NT2/D1 (cell line): ENCODE data around the gene RHOB.

Experiments
- DNase-seq: peaks from one replicate; pipeline ENCODE4 v3.0.0-alpha.2; 2011; ENCODE audit warnings: low read depth, low spot score
- H3K27me3 ChIP-seq: 2 replicates; pipeline ENCODE4 v1.6.0; 2011; ENCODE audit warnings: mild to moderate bottlenecking; ENCODE audit not compliant: insufficient read length, insufficient read depth
- H3K36me3 ChIP-seq: 2 replicates; pipeline ENCODE4 v1.6.1; 2011; ENCODE audit warnings: mild to moderate bottlenecking, low read length, mixed read lengths; ENCODE audit not compliant: insufficient read depth, insufficient read length
- H3K4me1 ChIP-seq: 2 replicates; pipeline ENCODE4 v1.5.1; 2011; ENCODE audit not compliant: insufficient read depth, insufficient read length
- H3K4me3 ChIP-seq: 2 replicates; pipeline ENCODE4 v1.5.1; 2011; ENCODE audit warnings: low read depth; ENCODE audit not compliant: insufficient read length
- H3K9ac ChIP-seq: 2 replicates; pipeline ENCODE4 v1.6.0; 2011; ENCODE audit warnings: low read depth; ENCODE audit not compliant: insufficient read length
- H3K9me3 ChIP-seq: 2 replicates; pipeline ENCODE4 v1.5.1; 2011; ENCODE audit warnings: mild to moderate bottlenecking, low read length; ENCODE audit not compliant: insufficient read depth
- SUZ12 ChIP-seq: IDR thresholded peaks from 2 replicates; pipeline ENCODE4 v1.6.1; 2011; ENCODE audit not compliant: insufficient read length, insufficient read depth; ENCODE audit errors: extremely low read depth
- YY1 ChIP-seq: IDR thresholded peaks from 2 replicates; pipeline ENCODE4 v1.6.1; 2011; ENCODE audit not compliant: insufficient read length, insufficient read depth
- ZNF274 ChIP-seq: IDR thresholded peaks from 2 replicates; pipeline ENCODE4 v1.6.1; 2011; ENCODE audit warnings: mild to moderate bottlenecking, low read depth, low read length

RHOB gene

GRCh38 chr2:20494241-20494640 is 47.4 kb downstream of the RHOB start:
- Histone ChIP-seq H3K4me3 (no peak overlapping the region), H3K27me3 (no peaks in the 10 kb centered on the region), H3K9me3 (no peaks in the 10 kb centered on the region), H3K4me1 (peaks cover 7% of the 10 kb centered on the region), H3K36me3 (no peaks in the 10 kb centered on the region), H3K9ac (no peak overlapping the region)
- no peak for DNase-seq
- TF ChIP-seq ZNF274 (no peak), YY1 (no peak), SUZ12 (no peak)

GRCh38 chr2:20496076-20496872 is 49.4 kb downstream of the RHOB start:
- H3K36me3 ChIP-seq, result no peaks in the 10 kb centered on the region
- peaks cover 7% of the 10 kb centered on the region for H3K4me1 ChIP-seq
- H3K4me3 ChIP-seq, result no peak overlapping the region
- TF ChIP-seq ZNF274, result no peak
- H3K27me3 ChIP-seq, result no peaks in the 10 kb centered on the region
- no peak for DNase-seq
- no peaks in the 10 kb centered on the region for H3K9me3 ChIP-seq
- H3K9ac ChIP-seq, result no peak overlapping the region

- H3K36me3 ChIP-seq, result no peaks in the 10 kb centered on the region
- H3K9ac ChIP-seq, result no peak overlapping the region
- TF ChIP-seq YY1 (no peak), SUZ12 (no peak), ZNF274 (no peak)
- H3K9me3 ChIP-seq, result no peaks in the 10 kb centered on the region
- H3K4me3 ChIP-seq, result no peak overlapping the region
- no peaks in the 10 kb centered on the region for H3K27me3 ChIP-seq
- DNase-seq, result no peak
- peaks cover 7% of the 10 kb centered on the region for H3K4me1 ChIP-seq
Observed at GRCh38 chr2:20496942-20497341, 50.1 kb downstream of the RHOB start.
